ENCODE results near the gene NBEAL2.

NBEAL2 gene

DNA sequence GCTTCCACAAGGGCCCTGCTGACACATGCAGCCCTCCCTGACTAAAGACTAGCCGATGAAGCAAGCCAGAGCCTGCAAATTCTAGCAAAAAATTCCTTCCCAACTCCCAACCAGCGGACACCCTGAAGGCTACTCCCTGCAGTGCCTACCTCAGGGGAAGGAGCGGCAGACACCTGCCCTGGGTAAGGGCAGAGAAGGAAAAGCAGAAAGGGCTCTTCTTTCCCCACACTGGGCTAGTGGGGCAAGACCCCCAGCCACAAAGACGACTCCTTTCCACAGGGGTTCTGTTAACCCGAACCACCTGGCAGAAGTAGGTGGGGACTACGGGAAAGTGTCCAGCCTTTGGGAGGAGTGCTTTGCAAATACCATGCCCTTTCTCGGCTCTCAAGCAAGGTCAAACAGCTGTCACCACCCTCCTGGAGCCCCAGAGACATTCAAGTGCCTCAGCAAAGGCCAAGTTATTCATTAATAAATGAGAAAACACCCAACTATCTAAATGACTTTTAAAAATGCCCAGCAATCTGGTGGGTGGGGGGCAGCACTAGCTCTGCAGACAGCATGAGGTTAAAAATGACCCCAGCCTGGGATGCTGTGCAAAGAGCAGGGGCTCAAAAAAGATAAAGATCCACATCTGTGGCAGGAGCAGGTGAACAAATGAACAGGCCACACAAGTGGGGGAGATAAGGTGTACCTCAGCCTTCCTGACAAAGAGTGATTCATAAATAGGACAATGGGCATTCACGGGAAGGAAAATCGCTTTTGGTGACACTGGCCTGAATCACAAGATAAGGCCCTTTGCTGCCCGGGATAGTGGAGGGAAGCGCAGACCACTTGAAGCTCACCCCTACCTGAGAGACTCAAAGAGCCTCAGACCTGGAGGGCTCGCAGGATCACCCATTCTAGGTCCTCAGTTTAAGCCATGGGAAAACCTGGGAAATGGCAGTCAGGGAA is 36.0 kb upstream of the NBEAL2 start:
- no peak for DNase-seq

DNA sequence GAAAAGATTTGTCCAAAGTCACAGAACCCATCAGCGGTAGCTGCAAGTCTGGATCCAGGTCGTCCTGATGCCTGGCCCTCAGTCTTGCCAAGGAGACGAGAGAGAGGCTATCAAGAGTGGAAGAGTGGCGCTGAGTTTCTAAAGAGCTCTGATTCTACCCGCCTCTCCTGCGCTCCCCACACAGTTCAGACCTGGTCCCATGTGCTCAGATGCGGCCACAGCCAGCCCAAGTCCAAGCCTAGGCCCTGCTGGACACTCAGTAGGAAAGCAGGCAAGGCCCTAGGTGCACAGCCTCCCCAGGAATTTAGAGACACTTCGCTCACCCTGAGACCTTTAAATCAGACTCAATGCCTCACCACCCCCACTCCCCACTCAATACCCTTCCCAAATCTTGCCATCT is 35.3 kb upstream of the NBEAL2 start:
- DNase-seq: no peak

DNA sequence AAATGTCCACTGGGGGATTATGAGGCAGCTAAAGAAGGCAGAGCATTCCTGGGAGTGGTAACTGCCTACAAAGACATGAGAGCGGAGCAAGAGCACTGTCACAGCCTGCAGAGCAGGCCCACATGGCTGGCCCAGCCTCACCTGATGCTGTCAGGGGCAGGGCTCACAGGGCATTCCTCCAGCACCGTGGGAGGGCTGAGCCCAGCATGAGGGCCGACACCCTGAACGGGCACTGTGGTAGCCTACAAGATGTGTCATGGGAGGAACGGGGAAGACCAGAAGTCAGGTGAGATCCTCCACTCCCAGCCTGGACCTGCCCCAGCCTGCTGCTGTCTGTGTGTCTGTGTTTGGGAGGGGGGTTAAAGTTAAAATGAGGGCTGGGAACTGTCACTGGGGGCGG is 33.0 kb upstream of the NBEAL2 start:
- DNase-seq: no peak

GRCh38 chr3:46946856-46947545 is 32.5 kb upstream of the NBEAL2 start:
- DNase-seq: peak; percentile 28

- no peak for DNase-seq
Measured at GRCh38 chr3:46947546-46947901, 31.9 kb upstream of the NBEAL2 start.

GRCh38 chr3:46947981-46948791 is 31.3 kb upstream of the NBEAL2 start:
- DNase-seq: peak; percentile 31

- DNase-seq: no peak
Measured at GRCh38 chr3:46948830-46949671, 30.4 kb upstream of the NBEAL2 start.

DNA sequence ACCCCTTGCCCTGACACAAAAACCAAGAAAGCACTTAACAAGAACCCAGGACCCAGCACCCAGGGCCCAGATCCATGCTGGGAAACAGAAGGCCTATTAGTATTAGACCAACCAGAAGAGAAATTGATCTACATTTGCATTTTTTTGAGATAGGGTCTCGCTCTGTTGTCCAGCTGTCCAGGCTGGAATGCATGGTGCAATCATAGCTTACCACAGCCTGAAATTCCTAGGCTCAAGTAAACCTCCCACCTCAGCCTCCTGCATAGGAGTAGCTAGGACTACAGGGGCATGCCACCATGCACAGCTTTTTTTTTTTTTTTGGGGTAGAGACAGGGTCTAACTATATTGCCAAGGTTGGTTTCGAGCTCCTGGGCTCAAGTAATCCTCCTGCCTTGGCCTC is 29.3 kb upstream of the NBEAL2 start:
- no peak for DNase-seq

- no peak for DNase-seq
Measured at GRCh38 chr3:46950650-46951241, 28.7 kb upstream of the NBEAL2 start.

DNA sequence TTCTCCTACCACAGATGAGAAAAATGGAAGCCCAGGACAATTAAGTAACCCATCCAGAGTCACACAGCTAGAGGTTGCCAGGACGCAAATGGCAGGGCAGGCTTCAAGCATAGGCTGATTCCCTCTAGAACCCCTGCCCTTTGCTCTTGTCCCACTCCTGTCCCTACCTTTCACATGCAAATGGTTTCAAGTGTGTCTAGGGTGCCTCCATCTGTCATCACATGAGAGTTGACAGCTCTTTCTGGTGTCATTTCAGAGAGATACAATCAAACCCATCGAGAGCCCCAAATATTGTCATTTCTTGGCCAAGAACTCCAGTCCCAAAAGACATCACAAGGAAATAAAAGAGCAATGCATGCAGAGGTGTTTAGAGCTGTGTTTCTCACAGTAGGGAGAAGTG is 26.7 kb upstream of the NBEAL2 start:
- DNase-seq: no peak

DNA sequence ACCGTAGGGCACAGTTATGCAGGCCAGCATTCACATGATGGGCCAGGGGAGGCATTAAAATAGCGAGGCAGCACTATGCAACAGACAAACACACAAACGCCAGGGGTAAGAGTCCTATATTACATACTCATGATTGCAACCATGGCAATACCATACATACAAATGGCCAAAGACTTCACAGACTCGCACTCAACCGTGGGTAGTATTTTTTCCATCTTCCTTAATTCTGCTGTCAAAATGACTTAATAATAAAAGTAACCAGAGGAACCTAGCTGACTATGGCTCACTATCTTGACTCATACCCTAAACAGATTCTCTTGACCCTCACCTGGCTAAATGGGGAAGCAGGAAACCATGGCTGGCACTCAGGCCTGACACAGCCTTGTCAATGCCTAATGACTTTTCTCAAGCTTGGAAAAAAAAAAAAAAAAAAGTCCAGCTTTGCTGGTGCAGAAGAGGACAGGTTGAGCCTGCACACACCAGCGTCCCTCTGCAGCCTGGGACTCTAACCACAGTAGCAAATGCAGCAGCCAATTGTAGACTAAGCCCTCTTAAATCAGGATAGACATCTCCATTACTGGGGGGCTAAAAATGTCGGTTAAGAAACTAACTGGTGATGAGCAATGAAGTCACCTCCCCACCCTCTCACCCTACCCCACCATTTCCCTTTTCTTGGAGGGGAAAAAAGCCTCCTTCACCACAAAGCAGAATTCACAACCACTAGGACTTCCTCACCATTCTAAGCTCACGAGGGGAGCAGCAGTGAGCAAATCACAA is 26.0 kb upstream of the NBEAL2 start:
- no peak for DNase-seq

DNA sequence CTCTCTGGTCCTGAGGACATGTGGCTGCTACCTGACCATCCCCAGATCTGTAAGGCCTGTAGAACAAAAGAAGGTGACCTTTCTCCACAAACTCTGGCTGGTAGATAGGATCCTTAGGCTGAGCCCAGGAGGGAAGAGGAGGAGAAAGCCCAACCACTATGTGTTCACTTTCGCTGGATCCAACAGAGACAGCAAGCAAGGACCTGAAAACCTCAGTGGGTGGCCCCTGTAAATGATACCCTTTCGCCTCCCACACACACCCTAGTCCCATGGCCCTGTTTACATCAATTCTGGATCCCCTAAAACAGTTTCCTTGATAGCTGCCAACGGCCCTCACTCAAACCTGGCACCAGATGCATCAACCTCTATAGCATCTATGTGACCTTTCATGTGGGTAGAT is 25.3 kb upstream of the NBEAL2 start:
- DNase-seq: no peak

- no peak for DNase-seq
Measured at GRCh38 chr3:46955157-46955556, 24.3 kb upstream of the NBEAL2 start.

DNA sequence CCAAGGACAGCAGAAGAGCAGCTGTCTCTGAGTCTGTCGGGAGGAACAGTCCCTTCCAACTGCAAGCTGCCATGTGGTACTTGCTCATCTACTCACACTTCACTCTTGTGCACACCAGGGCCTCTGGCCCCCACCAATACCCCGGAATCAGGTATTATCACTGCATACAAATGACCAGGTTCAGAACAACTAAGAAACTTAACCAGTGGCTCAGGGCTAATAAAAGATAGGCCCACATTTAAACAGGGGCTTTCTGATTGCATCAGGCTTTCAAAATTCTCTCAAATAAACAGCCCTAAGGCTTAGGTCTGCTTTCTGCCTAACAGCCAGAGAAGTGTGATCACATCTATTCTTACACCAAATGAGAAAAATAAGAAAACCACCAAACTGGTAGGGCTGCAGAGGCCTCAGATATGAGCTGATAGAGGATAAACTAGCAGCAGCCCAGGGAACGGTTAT is 23.6 kb upstream of the NBEAL2 start:
- no peak for DNase-seq

- no peak for DNase-seq
Measured at GRCh38 chr3:46957092-46957820, 22.2 kb upstream of the NBEAL2 start.

DNA sequence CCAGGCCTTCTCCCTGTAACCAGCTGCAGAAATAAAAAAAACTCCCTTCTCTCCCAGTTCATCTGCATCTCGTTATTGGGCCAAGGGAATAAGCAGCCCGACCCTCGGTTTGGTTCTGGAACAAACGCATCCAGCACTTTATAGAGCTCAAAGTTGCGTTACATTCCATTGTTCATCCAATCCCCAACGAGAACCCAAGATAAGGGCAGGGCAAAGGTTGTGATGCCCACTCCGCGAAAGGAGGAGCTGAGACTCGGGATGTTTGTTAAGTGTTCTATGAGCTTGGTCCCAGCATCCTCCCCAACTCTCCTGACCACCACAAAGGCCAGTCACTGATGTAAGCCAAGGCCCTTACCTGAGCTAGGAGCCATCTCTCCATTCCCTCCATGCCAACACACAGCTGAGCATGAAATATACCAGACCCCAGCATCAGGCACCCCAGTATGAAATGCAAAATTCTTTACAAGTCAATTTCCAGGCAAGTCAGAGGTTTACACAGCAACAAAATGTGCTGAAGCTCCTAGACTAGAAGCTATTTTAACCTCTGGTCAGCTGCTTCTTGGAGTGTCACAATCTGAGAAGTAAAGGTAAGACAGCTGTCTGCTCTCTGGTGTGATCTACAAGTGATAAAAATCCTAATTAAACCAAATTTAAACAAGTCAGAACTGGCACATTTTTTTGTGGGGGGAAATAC is 20.9 kb upstream of the NBEAL2 start:
- DNase-seq: no peak

GRCh38 chr3:46959161-46959511 is 20.3 kb upstream of the NBEAL2 start:
- peak; percentile 25 for DNase-seq

- no peak for DNase-seq
Measured at GRCh38 chr3:46960081-46960701, 19.3 kb upstream of the NBEAL2 start.

DNA sequence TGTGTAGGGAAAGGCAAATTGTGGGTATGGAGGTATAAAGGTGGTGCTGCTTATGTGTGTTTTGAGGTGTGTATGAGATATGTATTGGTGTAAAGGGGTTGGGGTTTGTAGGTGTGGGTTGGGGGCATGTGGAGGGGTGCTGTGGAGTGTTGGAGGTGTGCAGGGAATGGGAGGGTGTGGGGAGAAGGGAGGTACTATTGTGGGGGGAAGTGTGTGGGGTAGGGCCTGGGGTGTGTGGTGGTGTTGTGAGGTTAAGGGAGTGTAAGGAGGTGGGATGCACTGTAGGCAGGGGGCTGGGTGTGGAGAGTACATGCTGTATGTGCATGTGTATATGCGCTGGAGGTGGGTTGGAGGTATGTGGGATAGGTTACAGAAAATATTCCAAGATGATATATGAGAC is 18.6 kb upstream of the NBEAL2 start:
- DNase-seq: no peak

Data from stimulated activated CD4-positive, alpha-beta T cell treated with anti-CD3 and anti-CD28 coated beads, Interleukin-12 subunit alpha, Interleukin-12 subunit beta, amount 100 ng/mL, for 4 hours (primary cell).